HG03135 (cell line): ENCODE data around the gene PFN4.

Experiments
- ATAC-seq: cut with Tn5 transposase; IDR thresholded peaks from one replicate; pipeline ENCODE4 v1.9.1; 2021; ENCODE audit warnings: mild to moderate bottlenecking, moderate library complexity; ENCODE audit not compliant: unreplicated experiment

PFN4 gene

DNA sequence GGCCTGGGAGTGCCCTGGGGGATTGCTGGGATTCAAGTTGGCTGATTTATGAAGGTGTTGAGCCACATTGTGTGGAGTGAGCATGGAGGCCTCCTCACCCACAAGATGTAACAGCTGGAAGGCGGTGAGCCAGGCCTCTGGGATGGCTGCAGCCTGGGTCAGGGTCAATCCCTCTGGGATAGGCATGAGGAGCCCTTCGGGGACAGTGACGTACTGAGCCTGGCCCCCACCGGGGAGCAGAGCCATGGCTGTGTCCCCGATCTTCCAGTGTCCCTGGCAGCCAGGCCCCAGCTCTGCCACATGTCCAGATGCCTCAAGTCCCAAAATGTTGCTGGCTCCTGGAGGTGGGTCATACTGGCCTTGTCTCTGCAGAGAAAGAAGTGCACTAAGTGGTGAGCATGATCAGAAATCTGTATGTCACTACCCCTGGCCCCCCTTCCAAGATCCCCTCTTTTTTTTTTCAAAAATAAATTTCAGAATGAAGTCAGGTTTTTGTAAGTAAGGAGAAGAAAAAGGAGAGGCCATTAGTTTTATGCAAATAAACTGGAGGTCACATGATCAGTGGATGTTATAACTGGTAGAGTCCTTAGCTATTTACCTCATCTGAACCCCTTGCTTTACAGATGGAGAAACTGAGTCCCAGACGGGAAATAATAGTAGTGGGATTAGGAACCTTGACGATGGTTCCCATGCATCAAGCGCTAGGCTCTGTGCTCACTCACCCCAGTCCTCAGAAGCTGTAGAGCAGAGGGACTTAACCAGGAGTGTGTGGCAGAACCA is 40.2 kb downstream of the PFN4 start:
- no peak for ATAC-seq

DNA sequence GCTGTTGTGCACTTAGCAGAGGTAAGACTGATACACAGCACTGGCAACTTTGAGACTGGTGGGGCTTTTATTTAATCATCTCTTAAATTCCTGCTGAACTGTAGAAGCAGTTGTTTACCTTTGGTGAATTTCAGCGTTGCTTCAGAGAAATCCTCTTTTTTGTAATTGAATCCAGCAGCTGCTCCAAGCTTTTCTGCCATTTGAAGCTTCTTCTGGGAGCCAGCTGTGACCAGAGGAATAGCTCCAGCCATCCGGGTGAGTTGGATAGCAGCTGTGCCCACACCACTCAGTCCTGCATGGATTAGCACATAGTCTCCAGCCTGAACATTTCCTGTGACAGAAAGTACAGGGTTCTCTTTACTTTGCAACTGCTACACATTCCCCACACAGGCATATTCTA is 42.4 kb downstream of the PFN4 start:
- ATAC-seq: no peak

DNA sequence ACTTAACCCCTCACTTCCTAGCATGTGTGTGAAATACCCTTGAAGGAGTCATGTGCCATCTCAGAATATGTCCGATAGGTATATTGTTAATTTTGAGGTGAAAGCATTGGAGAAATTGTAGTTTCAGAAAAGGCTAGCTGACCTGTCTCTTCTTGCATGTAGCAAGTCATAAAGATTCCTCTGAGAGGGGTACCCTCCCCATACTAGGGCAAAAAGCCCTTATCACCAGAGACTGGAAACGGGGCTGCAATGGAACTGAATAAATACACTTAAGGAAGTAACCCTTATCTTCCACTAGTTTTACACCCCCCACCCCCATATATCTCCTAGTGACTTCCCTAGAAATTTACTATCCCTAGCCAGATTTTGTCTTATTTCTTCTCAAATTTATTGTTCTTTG is 45.3 kb downstream of the PFN4 start:
- no peak for ATAC-seq

DNA sequence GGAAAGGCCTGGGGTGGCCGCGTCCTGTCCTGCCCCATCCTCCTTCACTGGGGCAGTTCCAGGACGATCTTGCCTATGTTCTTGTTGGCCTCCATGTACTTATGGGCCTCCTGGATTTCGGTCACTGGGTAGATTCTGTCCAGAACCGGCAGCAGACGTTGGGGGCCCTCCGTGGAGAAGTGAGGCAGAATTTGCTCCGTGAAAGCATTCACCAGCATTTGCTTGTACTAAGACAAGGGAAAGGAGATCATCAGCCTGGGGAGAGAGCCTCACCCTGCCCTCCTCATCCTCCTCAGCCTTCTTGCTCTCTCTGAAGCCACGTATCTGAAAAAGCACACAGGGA is 45.6 kb downstream of the PFN4 start:
- ATAC-seq: no peak

DNA sequence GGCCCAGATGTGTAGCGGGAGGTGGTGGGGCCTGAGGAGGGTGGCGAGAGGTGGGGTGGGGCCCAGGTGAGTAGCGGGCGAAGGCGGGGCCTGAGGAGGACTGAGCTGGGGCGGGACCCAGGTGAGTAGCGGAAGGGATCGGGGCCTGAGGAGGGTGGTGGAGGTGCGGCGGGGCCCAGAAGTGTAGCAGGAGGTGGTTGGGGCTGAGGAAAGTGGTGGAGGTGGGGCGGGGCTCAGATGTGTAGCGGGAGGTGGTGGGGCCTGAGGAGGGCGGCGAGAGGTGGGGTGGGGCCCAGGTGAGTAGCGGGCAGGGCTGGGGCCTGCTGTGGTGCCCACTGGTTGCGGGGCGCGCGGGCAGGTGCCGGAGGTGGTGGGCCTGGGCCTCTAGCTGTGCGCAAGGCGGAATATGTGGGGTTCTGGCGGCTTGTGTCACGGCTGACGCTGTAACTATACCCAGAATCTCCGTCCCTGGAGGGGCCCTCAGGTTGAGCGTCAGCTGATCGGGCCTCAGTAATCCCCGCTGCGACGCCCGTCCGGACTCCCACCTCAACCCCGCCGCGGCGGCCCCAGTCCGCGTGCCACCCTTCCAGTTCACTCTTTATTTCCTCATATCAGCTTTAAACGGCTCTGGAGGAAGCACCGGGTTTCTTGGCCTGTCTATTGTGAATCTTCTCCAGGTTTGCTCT is 46.1 kb downstream of the PFN4 start:
- no peak for ATAC-seq

DNA sequence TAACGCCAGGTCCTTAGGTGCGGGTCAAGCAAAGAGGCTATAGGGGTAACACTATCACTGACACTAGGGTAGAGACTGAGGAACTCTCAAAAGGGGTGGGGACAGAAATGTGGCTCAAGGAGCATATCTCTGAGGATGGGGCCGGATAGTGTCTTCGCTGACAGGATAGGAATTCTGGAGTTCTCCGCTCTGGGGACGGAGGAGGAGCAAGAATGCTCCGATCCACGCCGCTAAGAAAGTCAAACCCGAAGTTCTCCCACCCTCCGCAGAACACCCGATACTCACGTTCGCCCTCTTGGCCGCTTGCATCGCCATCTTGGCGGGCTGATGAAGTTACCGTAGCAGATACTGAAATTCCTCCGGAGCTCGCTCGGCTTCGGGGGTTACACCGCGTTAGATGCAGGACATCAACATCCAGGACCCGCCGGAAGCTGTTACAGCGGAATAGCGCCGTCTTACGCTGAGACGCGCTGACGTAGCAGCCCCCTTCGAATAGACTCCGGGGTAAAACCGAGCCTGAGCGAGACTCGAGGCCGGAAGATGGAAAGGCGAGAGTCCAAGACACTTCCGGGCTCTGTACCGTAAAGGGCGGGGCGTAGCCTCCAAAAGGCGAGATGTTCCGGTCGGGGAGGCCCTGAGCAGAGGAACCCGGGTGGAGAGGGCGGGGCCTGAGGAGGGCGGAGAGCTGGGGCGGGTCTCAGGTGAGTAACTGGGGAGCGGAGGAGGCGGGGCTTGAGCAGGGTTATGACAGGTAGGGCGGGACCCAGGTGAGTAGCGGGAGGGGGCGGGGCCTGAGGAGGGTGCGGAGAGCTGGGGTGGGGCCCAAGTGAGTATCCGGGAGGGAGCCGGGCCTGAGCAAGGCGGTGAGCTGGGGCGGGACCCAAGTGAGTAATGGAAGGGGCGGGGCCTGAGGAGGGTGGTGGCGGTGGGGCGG is 47.0 kb downstream of the PFN4 start, which contains the start of gene SF3B6:
Gene SF3B6, minus strand, starts transcription at position 412 of the 934 bp plus-strand sequence. Its CDS starts 97 bp downstream, at position 315.
- ATAC-seq: peak; percentile 95

DNA sequence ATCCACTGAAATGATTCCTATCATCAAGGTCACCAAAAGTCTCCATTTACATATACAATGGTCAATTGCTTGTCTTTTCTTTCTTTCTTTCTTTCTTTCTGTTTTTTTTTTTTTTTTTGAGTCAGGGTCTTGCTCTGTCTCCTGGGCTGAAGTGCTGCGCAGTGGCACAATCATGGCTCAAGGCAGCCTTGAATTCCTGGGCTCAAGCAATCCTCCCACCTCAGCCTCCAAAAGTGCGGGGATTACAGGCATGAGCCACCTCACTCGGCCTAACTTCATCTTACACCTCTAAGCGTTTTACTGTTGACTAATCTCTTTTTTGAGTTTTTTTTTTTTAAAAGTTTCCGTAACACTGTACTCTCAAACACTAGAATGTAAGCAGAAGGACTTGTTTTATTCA is 47.9 kb downstream of the PFN4 start:
- no peak for ATAC-seq

DNA sequence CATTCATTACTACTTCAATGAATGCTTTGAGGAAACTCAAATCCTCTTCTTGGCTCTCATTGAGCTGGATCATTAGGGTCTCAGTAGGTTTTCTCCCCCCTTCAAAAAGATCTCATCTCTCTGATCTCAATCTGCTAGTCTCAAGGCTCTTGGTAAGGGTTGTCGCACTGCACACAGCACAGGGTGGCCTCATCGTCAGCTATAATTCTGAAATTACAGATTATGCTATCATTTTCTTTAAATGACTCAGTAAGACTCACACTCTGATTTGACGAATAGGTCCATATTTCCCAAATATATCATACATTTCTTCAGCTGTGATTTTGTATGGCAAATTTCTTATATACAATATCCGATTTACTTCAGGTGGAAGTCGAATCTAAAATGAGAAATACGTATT is 49.3 kb downstream of the PFN4 start:
- ATAC-seq: no peak

DNA sequence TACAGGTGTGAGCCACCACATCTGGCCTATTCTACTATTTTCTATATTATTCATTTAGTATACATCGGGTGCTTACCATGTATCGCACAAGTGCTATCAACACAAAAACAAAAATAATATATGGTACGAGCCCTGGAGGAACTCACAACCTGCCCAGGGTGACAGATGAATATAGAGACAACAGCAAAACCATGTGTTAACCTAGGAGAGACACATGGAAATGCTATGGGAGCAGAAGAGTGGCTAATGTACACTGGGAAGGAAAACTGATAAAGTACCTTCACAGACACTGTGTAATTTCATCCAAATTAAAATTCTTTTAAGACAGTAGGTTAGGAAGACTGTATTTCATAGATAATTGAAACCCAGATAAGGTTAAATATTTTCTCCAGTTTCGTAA is 50.9 kb downstream of the PFN4 start:
- ATAC-seq: no peak

DNA sequence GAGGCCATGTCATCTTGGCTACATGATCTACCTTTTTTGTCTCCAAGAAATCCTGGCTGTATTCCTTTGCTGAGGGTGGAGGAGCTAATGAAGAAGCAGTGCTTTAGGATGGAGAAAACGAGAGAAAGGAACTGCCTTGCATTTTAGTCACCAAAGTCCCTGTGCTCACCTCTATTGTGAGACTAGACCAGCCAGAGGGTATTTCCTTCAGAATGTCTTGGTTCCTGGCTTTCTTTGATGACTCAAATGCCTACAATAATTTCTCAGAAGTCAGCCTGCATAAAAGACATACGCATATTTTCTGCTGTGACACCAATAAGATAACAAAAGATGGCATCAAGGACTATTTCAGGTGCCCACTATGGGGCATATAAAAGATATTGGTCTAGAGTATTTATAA is 57.8 kb downstream of the PFN4 start:
- ATAC-seq: no peak
